ENCODE results near the gene CCDC197.

- TF ChIP-seq CTCF (IDR thresholded peaks at IDR 0.05) (no peak), POLR2A (IDR thresholded peaks at IDR 0.05) (no peak)
Observed at GRCh38 chr14:94054936-94055335, 57.8 kb downstream of the CCDC197 start.

All from stomach (tissue), 4 donors.